Heart left ventricle (tissue), 16 donors: Measurements from ENCODE around the gene TMEM253. TPM values are rescaled to one million over a fixed set of nuclear protein-coding genes. Genes with fewer than 3 reads are reported as not detected.

Experiments used
- ATAC-seq, 4 donors: fragments of 200-7000 bp; cut with Tn5 transposase; one replicate each; pipeline ENCODE4 v1.9.1; 2020 to 2022; ENCODE audit warnings: moderate library complexity in 4 of 4, mild to moderate bottlenecking in 3 of 4, moderate number of reproducible peaks in 1 of 4
- DNase-seq, 5 donors: peaks; one replicate each; pipeline ENCODE4 v3.0.0-alpha.2; 2020
- H3K27ac ChIP-seq, 12 donors: fragments of 200-600 bp; sonication (generic) in 4 of 12; one replicate each; pipeline versions ENCODE4 v1.5.0 to v1.8.0; 2016 to 2022; ENCODE audit warnings: mild to moderate bottlenecking in 2 of 12
- H3K27me3 ChIP-seq, 9 donors: fragments of 200-600 bp; sonication (generic) in 2 of 9; one replicate each; pipeline versions ENCODE4 v1.5.1 to v1.8.0; 2016 to 2022; ENCODE audit warnings: mild to moderate bottlenecking in 3 of 9
- H3K36me3 ChIP-seq, 9 donors: fragments of 200-600 bp; sonication (generic) in 2 of 9; one replicate each; pipeline versions ENCODE4 v1.5.0 to v1.8.0; 2018 to 2022; ENCODE audit warnings: mild to moderate bottlenecking in 2 of 9
- H3K4me1 ChIP-seq, 12 donors: fragments of 200-600 bp; sonication (generic) in 4 of 12; one replicate each; pipeline versions ENCODE4 v1.5.0 to v1.8.0; 2016 to 2022; ENCODE audit warnings: mild to moderate bottlenecking in 3 of 12
- H3K4me3 ChIP-seq, 12 donors: fragments of 200-600 bp; sonication (generic) in 4 of 12; one replicate each; pipeline versions ENCODE4 v1.5.0 to v1.8.0; 2017 to 2022; ENCODE audit warnings: mild to moderate bottlenecking in 9 of 12, moderate library complexity in 4 of 12
- H3K9me3 ChIP-seq, 12 donors: fragments of 200-600 bp; sonication (generic) in 4 of 12; one replicate each; pipeline versions ENCODE4 v1.5.0 to v1.8.0; 2016 to 2022; ENCODE audit warnings: mild to moderate bottlenecking in 1 of 12
- CTCF ChIP-seq, 12 donors: fragments of 200-600 bp; sonication (generic) in 4 of 12; IDR thresholded peaks; one replicate each; pipeline versions ENCODE4 v1.5.0 to v1.8.0; 2018 to 2022; ENCODE audit warnings: antibody characterized with exemption in 12 of 12, mild to moderate bottlenecking in 5 of 12
- POLR2A ChIP-seq, 2 donors: fragments of 450-650 bp; IDR thresholded peaks; one replicate each; pipeline ENCODE4 v1.6.1; 2017; ENCODE audit warnings: antibody characterized with exemption in 2 of 2, mild to moderate bottlenecking in 2 of 2, moderate library complexity in 2 of 2
- WGBS, 4 donors: extraction: QIAGEN DNeasy Blood & Tissue Kit in 2 of 4; methylation state at CpG; one replicate each; pipeline versions ENCODE4 v1.1.5 to v1.1.7; 2013 to 2018; 5-methylcytosine and 5-hydroxymethylcytosine counted together
- intact Hi-C, 10 donors: fragments of 100-400 bp; cut with DNase I; formaldehyde crosslinking; loops; one replicate each; pipeline versions ENCODE4 v1.11.1 to v1.14.2; 2022
- polyA plus RNA-seq, 2 donors: library from polyadenylated mRNA; stranded (reverse); fragments of 200-250 nt; gene quantifications; one replicate each; pipeline ENCODE4 v1.2.3, GENCODE V29; 2013
- total RNA-seq, 9 donors: library from RNA; depleted of rRNA in 2 of 9; stranded (reverse); fragments of >200 nt in 2 of 9; fragmentation: NEBNext Ultra II Directional in 3 of 9; extraction: Animal tissue kit (Norgen Biotek cat#: 25700) in 3 of 9; gene quantifications; one replicate each; pipeline versions ENCODE4 v1.1.0 to v1.2.4, GENCODE V29; 2016 to 2023
- donor health status: ischemic (EF 13 %, LVEDD 7.1; RV severe dilation, severe dysfunction).
- donor health status: healthy with polysubstance abuse.
- donor health status: DM: no; HTN: yes; CAD: no.
- donor health status: DM: no; HTN: no; CAD: no.
- donor health status: ischemic (EF 25% LVEDD 6.9; RV normal size, moderate dysfunction).
- donor health status: ischemic (EF 25% LVEDD 5.7; RV mildly dilated, moderate dysfunction).
- donor health status: healthy.
- donor health status: DM: yes; HTN: yes; CAD: no.
- donor health status: ischemic (EF 35%, LVEDD 5.7; RV mildly dilated, moderate dysfunction).
- donor health status: nonischemic (EF 11% LVEDD 7.7; RV severe dilation, severe dysfunction).
- donor health status: DM: yes; HTN: yes; CAD: no.
- donor health status: PGD.
- donor health status: ischemic (EF 29% LVEDD 5.4; RV normal size, mild dysfunction).
- donor health status: nonischemic (EF 23%, LVEDD 6.1; RV moderate dilation, normal function).

TMEM253 gene
- total and polyA plus RNA-seq, 11 donors = 0.19 to 0.79 (median 0.36) TPM; not detected in 3

DNA sequence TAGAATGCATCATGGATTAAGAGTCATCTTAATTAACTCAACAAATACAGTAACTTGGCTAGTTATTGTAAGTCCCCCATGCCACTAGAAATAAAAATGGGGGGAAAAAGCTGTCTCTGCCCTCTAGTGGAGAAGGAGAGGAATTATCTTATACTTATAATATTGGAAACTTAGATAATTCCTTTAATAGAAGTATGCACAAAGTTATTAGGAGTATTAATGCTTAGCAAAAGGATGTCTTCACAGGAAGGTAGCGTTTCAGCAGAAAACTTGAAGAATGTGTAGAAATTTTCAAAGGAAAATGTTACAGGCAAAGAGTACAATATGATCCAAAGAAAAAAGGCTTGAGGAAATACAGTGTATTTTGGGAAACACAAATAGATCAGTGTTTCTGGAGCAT is 35.2 kb downstream of the TMEM253 start:
- no peak overlapping the region for H3K4me3 ChIP-seq
- H3K9me3 ChIP-seq = peaks cover 0 to 2% (median 0%) of the 10 kb centered on the region in 12 donors
- no peaks in the 10 kb centered on the region for H3K4me1 ChIP-seq
- no peak overlapping the region for H3K27ac ChIP-seq
- no peak for DNase-seq
- intact Hi-C loops = no loop called here
- H3K27me3 ChIP-seq = no peaks in the 10 kb centered on the region
- 9 to 21% (median 15%) methylated on average over 1 of the region's 1 CpG for WGBS, 4 donors
- H3K36me3 ChIP-seq = no peaks in the 10 kb centered on the region
- peak in 11 of 12 donors; percentile 35 to 69 (median 60) for TF ChIP-seq CTCF (IDR thresholded peaks at IDR 0.05)
- TF ChIP-seq POLR2A (IDR thresholded peaks at IDR 0.05) = no peak
- no peak for ATAC-seq

DNA sequence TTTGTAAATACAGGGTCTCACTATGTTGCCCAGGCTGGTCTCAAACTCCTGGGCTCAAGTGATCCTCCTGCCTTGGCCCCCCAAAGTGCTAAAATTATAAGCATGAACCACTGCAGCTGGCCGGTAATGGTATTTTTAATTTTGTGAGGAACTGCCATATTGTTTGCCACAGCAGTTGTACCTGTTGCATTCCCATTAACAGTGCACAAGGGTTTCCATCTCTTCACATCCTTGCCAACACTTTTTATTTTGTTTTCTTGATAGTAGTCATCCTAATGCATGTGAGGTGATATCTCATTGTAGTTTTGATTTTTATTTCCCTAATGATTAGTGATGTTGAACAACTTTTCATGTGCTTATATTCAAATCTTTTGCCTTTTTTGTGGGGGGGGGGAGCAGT is 41.5 kb downstream of the TMEM253 start:
- TF ChIP-seq CTCF (IDR thresholded peaks at IDR 0.05) = no peak
- no peak for TF ChIP-seq POLR2A (IDR thresholded peaks at IDR 0.05)
- ATAC-seq = no peak
- Histone ChIP-seq H3K4me1 (no peaks in the 10 kb centered on the region), H3K27ac (no peak overlapping the region), H3K27me3 (no peaks in the 10 kb centered on the region), H3K9me3 (peaks cover 0 to 20% (median 3%) of the 10 kb centered on the region in 12 donors), H3K36me3 (no peaks in the 10 kb centered on the region), H3K4me3 (no peak overlapping the region)
- DNase-seq = no peak
- intact Hi-C loops = no loop called here
- 78 to 95% (median 92%) methylated on average over 1 of the region's 1 CpG for WGBS, 4 donors

GRCh38 chr14:21145437-21145836 is 44.6 kb downstream of the TMEM253 start:
- Histone ChIP-seq H3K27me3 (no peaks in the 10 kb centered on the region), H3K36me3 (no peaks in the 10 kb centered on the region), H3K9me3 (peaks cover 0 to 25% (median 3%) of the 10 kb centered on the region in 12 donors), H3K4me3 (no peak overlapping the region), H3K4me1 (no peaks in the 10 kb centered on the region), H3K27ac (no peak overlapping the region)
- TF ChIP-seq POLR2A (IDR thresholded peaks at IDR 0.05) (no peak), CTCF (IDR thresholded peaks at IDR 0.05) (no peak)
- intact Hi-C loops = no loop called here
- DNase-seq (no peak), ATAC-seq (no peak)

DNA sequence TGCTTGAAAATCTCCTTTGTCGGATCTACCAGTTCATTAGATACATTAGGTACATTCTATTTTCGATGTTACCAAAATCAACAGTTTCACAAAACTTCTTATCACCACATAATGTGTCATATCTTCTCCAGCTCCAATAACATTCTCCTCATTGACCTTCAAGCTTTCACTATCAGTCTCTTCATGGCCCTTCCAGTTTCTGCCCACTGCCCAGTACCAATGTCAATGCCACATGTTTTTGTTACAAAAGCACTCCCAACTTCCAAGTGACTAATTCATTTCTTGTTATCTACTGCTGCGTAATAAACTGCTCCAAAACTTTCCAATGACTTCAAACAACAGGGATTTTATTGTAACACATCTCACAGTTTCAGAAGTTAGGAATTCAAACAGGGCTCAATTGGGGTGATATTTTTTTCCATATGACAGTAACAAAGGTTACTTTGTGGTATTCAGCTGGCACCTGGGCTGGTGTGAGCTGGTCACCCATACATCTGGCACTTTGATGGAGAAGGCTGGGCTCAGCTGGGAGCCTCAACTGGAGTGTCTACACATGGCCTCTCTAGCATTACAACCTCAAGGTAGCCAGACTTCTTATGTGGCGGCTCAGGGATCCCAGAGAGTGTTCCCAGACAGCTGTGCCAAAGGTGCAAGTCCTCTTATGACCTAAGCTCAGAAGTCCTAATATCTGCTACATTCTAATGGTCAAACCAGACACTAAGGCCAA is 48.9 kb downstream of the TMEM253 start:
- intact Hi-C loops = no loop called here
- Histone ChIP-seq H3K27ac (no peak overlapping the region), H3K4me3 (no peak overlapping the region), H3K27me3 (peaks cover 0 to 6% (median 0%) of the 10 kb centered on the region in 9 donors), H3K9me3 (peaks cover 0 to 19% (median 3%) of the 10 kb centered on the region in 12 donors), H3K36me3 (no peaks in the 10 kb centered on the region), H3K4me1 (no peaks in the 10 kb centered on the region)
- TF ChIP-seq POLR2A (IDR thresholded peaks at IDR 0.05) (no peak), CTCF (IDR thresholded peaks at IDR 0.05) (no peak)
- no peak for ATAC-seq
- DNase-seq = no peak
- 82 to 89% (median 85%) methylated on average over 4 of the region's 4 CpGs for WGBS, 4 donors

Other genes starting within 250 kb of the TMEM253 start
- gene RNASE3, start 209.7 kb upstream of the TMEM253 start, total RNA-seq = under 1 TPM in 2 of 9 donors, not detected in 7; 0.38 to 0.61 TPM
- under 1 TPM in 1 of 2 donors, not detected in 1; 0.12 TPM for gene RNASE3, start 209.7 kb upstream of the TMEM253 start, polyA plus RNA-seq
- gene RNASE2, start 145.6 kb upstream of the TMEM253 start, total RNA-seq = 10 to 100 TPM in 1 of 9 donors, 1 to 10 TPM in 3, under 1 TPM in 2, not detected in 3; 0.80 to 16.6 (median 2.0) TPM
- 1 to 10 TPM; 2.1 to 4.5 TPM for gene RNASE2, start 145.6 kb upstream of the TMEM253 start, polyA plus RNA-seq
- gene METTL17, start 111.1 kb upstream of the TMEM253 start, total RNA-seq = 10 to 100 TPM; 31.3 to 59.5 (median 43.2) TPM
- 10 to 100 TPM; 51.0 to 53.2 TPM for gene METTL17, start 111.1 kb upstream of the TMEM253 start, polyA plus RNA-seq
- not detected for gene SLC39A2, start 101.8 kb upstream of the TMEM253 start, total RNA-seq
- not detected for gene SLC39A2, start 101.8 kb upstream of the TMEM253 start, polyA plus RNA-seq
- 100 to 1,000 TPM; 187 to 661 (median 301) TPM for gene NDRG2, start 76.0 kb upstream of the TMEM253 start, total RNA-seq
- 100 to 1,000 TPM; 314 to 339 TPM for gene NDRG2, start 76.0 kb upstream of the TMEM253 start, polyA plus RNA-seq
- 1 to 10 TPM in 3 of 9 donors, under 1 TPM in 4, not detected in 2; 0.54 to 2.8 (median 0.99) TPM for gene TPPP2, start 70.8 kb upstream of the TMEM253 start, total RNA-seq
- gene TPPP2, start 70.8 kb upstream of the TMEM253 start, polyA plus RNA-seq = under 1 TPM; 0.65 to 0.96 TPM
- not detected for gene RNASE13, start 66.3 kb upstream of the TMEM253 start, total RNA-seq
- gene RNASE13, start 66.3 kb upstream of the TMEM253 start, polyA plus RNA-seq = not detected
- gene RNASE7, start 58.7 kb upstream of the TMEM253 start, total RNA-seq = not detected
- gene RNASE7, start 58.7 kb upstream of the TMEM253 start, polyA plus RNA-seq = under 1 TPM in 1 of 2 donors, not detected in 1; 0.04 TPM
- gene RNASE8, start 43.2 kb upstream of the TMEM253 start, total RNA-seq = not detected
- gene RNASE8, start 43.2 kb upstream of the TMEM253 start, polyA plus RNA-seq = not detected
- 10 to 100 TPM; 16.1 to 31.5 (median 18.8) TPM for gene ARHGEF40, start 30.8 kb upstream of the TMEM253 start, total RNA-seq
- 10 to 100 TPM; 15.5 to 18.2 TPM for gene ARHGEF40, start 30.8 kb upstream of the TMEM253 start, polyA plus RNA-seq
- gene ZNF219, start 2.4 kb upstream of the TMEM253 start, total RNA-seq = 10 to 100 TPM; 33.9 to 97.9 (median 38.2) TPM
- gene ZNF219, start 2.4 kb upstream of the TMEM253 start, polyA plus RNA-seq = 10 to 100 TPM; 50.0 to 57.4 TPM
- gene OR5AU1, start 55.0 kb downstream of the TMEM253 start, total RNA-seq = not detected
- gene OR5AU1, start 55.0 kb downstream of the TMEM253 start, polyA plus RNA-seq = not detected
- gene HNRNPC, start 168.4 kb downstream of the TMEM253 start, total RNA-seq = 100 to 1,000 TPM; 201 to 289 (median 249) TPM
- gene HNRNPC, start 168.4 kb downstream of the TMEM253 start, polyA plus RNA-seq = 100 to 1,000 TPM; 255 to 389 TPM
- gene RPGRIP1, start 179.0 kb downstream of the TMEM253 start, total RNA-seq = under 1 TPM in 8 of 9 donors, not detected in 1; 0.12 to 0.81 (median 0.41) TPM
- gene RPGRIP1, start 179.0 kb downstream of the TMEM253 start, polyA plus RNA-seq = under 1 TPM; 0.14 to 0.23 TPM